Omental fat pad (tissue), 4 donors: ENCODE results near the gene NR2F6. TPM values are rescaled to one million over a fixed set of nuclear protein-coding genes. Genes with fewer than 3 reads are reported as not detected.

Experiments used
- ATAC-seq: fragments of 150-250 bp; one replicate; pipeline ENCODE4 v1.9.1; 2016; ENCODE audit warnings: mild to moderate bottlenecking, moderate library complexity; ENCODE audit not compliant: low FRiP score
- DNase-seq: peaks from one replicate; pipeline ENCODE4 v3.0.0-alpha.2; 2019; ENCODE audit warnings: low spot score
- total RNA-seq, 4 donors: library from RNA; depleted of rRNA; stranded (reverse); fragments of >200 nt; gene quantifications; one replicate each; pipeline ENCODE4 v1.1.0, GENCODE V29; 2016
- TF ChIP-seq, protein P1 (sequence below), 3 donors: fragments of 450-650 bp; IDR thresholded peaks; one replicate each; pipeline ENCODE4 v1.5.1; 2016 to 2017; ENCODE audit warnings: antibody characterized with exemption in 3 of 3, mild to moderate bottlenecking in 3 of 3, moderate library complexity in 2 of 3

Gene NR2F6
- total RNA-seq, 4 donors from 2014 or later = 16.9 to 45.4 (median 29.8) TPM

- TF ChIP-seq, protein P1, sequence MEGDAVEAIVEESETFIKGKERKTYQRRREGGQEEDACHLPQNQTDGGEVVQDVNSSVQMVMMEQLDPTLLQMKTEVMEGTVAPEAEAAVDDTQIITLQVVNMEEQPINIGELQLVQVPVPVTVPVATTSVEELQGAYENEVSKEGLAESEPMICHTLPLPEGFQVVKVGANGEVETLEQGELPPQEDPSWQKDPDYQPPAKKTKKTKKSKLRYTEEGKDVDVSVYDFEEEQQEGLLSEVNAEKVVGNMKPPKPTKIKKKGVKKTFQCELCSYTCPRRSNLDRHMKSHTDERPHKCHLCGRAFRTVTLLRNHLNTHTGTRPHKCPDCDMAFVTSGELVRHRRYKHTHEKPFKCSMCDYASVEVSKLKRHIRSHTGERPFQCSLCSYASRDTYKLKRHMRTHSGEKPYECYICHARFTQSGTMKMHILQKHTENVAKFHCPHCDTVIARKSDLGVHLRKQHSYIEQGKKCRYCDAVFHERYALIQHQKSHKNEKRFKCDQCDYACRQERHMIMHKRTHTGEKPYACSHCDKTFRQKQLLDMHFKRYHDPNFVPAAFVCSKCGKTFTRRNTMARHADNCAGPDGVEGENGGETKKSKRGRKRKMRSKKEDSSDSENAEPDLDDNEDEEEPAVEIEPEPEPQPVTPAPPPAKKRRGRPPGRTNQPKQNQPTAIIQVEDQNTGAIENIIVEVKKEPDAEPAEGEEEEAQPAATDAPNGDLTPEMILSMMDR (IDR thresholded peaks at IDR 0.05) = no peak
- no peak for ATAC-seq
- DNase-seq = no peak
Observed at GRCh38 chr19:17237747-17238706, 7.7 kb downstream of the NR2F6 start.

- TF ChIP-seq, protein P1 (IDR thresholded peaks at IDR 0.05) = no peak
Observed at GRCh38 chr19:17236811-17237543, 8.7 kb downstream of the NR2F6 start.

GRCh38 chr19:17235971-17236777 is 9.5 kb downstream of the NR2F6 start:
- TF ChIP-seq, protein P1 (IDR thresholded peaks at IDR 0.05) = no peak
- ATAC-seq (no peak), DNase-seq (no peak)

More at GRCh38 chr19:17236811-17237543, 8.7 kb downstream of the NR2F6 start:
- ATAC-seq = no peak
- DNase-seq = no peak

DNA sequence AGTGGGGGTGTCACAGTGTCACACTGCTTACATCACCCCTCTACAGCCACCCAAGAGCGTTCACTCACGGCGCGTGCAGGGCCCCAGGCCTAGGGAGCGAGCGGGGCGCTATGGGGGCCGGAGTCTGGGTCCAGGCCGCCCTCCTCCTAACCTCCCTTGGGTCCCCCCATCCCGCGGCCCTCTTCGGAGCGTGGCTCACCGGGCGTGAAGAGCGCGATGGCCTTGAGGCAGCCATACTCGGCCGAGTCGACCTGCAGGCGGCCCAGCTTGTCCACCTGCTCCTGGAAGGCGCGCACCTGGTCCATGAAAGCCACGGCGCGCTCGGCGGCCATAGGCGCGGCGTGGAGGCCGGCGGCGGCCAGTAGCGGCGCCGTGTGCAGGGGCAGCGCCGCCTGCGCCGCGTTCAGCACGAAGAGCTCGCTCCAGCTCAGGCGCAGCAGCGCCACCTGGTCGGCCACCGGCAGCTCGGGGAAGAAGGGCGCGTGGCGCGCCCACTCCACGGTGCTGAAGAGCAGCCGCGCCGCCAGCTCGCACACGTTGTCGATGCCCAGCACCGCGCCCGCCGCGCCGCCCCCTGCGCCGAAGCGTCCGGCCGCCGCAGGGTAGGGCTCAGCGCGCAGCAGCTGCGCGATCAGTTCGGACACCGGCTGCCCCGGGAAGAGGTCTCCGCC is 10.3 kb downstream of the NR2F6 start:
- TF ChIP-seq, protein P1 (IDR thresholded peaks at IDR 0.05) = no peak
- DNase-seq (no peak), ATAC-seq (peak; percentile 84)

DNA sequence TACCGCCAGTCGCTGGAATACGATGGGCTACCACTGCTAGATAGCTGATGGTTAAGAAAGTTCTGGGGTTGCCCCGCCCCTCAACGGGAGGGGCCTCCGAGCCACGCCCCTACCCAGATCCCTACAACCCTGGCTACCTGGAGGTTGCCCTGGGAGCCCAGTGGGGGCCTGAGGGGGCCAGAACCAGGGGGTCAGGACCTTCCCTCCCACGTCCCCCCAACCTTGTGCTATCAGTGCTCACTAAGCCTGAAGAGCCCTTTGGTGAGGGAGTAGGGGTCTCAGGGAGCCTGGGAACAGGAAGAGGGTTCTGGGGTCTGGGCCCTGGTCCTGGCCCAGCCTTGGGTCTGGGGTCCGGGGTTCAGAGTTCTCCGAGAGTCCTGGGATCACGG is 10.8 kb downstream of the NR2F6 start:
- TF ChIP-seq, protein P1 (IDR thresholded peaks at IDR 0.05) = no peak
- no peak for DNase-seq
- ATAC-seq = peak; percentile 64

DNA sequence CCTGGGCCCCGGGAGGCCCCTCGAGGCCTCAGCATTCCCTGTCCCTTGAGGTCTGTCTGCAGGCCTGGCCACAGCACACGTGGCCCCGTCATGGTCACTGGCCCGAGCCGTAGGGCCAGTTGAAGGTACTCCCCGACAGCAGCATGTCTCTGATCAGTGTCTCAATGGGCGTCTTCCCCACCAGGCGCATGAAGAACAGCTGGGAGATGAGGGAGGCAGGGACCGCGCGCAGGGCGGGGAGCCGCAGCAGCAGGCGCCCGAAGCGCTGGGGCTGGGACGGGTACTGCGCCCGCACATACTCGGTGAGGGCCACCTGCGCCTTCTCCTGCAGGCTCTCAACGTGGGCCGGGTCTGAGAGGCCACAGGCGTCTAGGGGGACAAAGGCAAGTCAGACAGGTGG is 13.5 kb downstream of the NR2F6 start:
- TF ChIP-seq, protein P1 (IDR thresholded peaks at IDR 0.05) = no peak
- ATAC-seq (no peak), DNase-seq (no peak)
